B cell (primary cell): ENCODE measurements around the gene LRCH3. TPM values are rescaled to one million over a fixed set of nuclear protein-coding genes. Genes with fewer than 3 reads are reported as not detected.
"Not testable (repeated sequence)": the region's sequence is repeated elsewhere in the genome, so short reads cannot be mapped to it uniquely, and the experiment has no call there.

Experiments
- ATAC-seq: fragments of 200-7000 bp; cut with Tn5 transposase; one replicate; pipeline ENCODE4 v1.10.0; 2021; ENCODE audit warnings: low read depth, mild to moderate bottlenecking, moderate number of reproducible peaks, moderate library complexity
- CTCF ChIA-PET: fragments of 350-600 bp; sonication (Branson Sonifier 250); formaldehyde crosslinking; loops from one replicate; lab custom pipeline; 2021; ENCODE audit warnings: antibody characterized with exemption, inconsistent platforms; lab: Charles Lee
- POLR2A ChIA-PET: fragments of 350-600 bp; sonication (Branson Sonifier 250); formaldehyde crosslinking; loops from one replicate; lab custom pipeline; 2021; ENCODE audit warnings: antibody characterized with exemption; lab: Charles Lee
- DNase-seq: peaks from one replicate; pipeline ENCODE4 v3.0.0; 2013
- H2AFZ ChIP-seq: 2 replicates; pipeline ENCODE4 v1.6.1; 2012; ENCODE audit warnings: mild to moderate bottlenecking, low read depth, low read length; ENCODE audit not compliant: insufficient read depth, poor library complexity, severe bottlenecking
- H3K27ac ChIP-seq, 2 donors: 1 replicate in 1 of 2; 2 replicates in 1 of 2; pipeline ENCODE4 v1.5.1; 2012 to 2013; ENCODE audit warnings: low read length in 2 of 2, mild to moderate bottlenecking in 2 of 2, moderate library complexity in 1 of 2
- H3K27me3 ChIP-seq, 4 experiments: fragments of 200-600 bp in 1 of 4; sonication (generic) in 1 of 4; replicated peaks in 1 of 4; 1 replicate in 2 of 4; 2 replicates in 2 of 4; pipeline versions ENCODE4 v1.6.1 to v1.7.0; 2013 to 2016; ENCODE audit warnings: low read length in 3 of 4, mild to moderate bottlenecking in 2 of 4, mixed read lengths in 1 of 4, moderate library complexity in 1 of 4; ENCODE audit not compliant: insufficient read depth in 4 of 4, control insufficient read depth in 3 of 4; ENCODE audit errors: control extremely low read depth in 1 of 4
- H3K36me3 ChIP-seq, 2 experiments: replicated peaks in 1 of 2; 1 replicate in 1 of 2; 2 replicates in 1 of 2; pipeline versions ENCODE4 v1.6.1 to v1.7.1; 2013; ENCODE audit warnings: low read length in 1 of 2; ENCODE audit not compliant: insufficient read depth in 2 of 2, control insufficient read depth in 1 of 2; ENCODE audit errors: control extremely low read depth in 1 of 2, extremely low read depth in 1 of 2
- H3K4me1 ChIP-seq, 2 donors: fragments of 200-600 bp in 1 of 2; sonication (generic) in 1 of 2; 1 replicate in 1 of 2; 2 replicates in 1 of 2; pipeline versions ENCODE4 v1.5.1 to v1.6.1; 2013 to 2017; ENCODE audit warnings: low read length in 2 of 2; ENCODE audit not compliant: control insufficient read depth in 2 of 2, insufficient read depth in 2 of 2
- H3K4me2 ChIP-seq: replicated peaks from 2 replicates; pipeline ENCODE3; 2012; ENCODE audit warnings: mild to moderate bottlenecking, low read depth, low read length; ENCODE audit not compliant: poor library complexity, severe bottlenecking
- H3K4me3 ChIP-seq, 5 experiments: fragments of 200-600 bp in 1 of 5; sonication (generic) in 1 of 5; 1 replicate in 3 of 5; 2 replicates in 2 of 5; pipeline versions ENCODE4 v1.5.1 to v1.7.0; 2011 to 2016; ENCODE audit warnings: low read length in 4 of 5, mild to moderate bottlenecking in 4 of 5, low read depth in 2 of 5, control low read depth in 1 of 5, moderate library complexity in 1 of 5; ENCODE audit not compliant: insufficient read depth in 1 of 5; ENCODE audit errors: control extremely low read depth in 1 of 5, extremely low read depth in 1 of 5
- H3K79me2 ChIP-seq: fragments of 200-600 bp; sonication (generic); one replicate; pipeline ENCODE4 v1.6.0; 2016; ENCODE audit warnings: low read length; ENCODE audit not compliant: control insufficient read depth, insufficient read depth
- H3K9ac ChIP-seq: fragments of 200-600 bp; sonication (generic); 2 replicates; pipeline ENCODE4 v1.6.1; 2017; ENCODE audit warnings: mild to moderate bottlenecking, low read length, moderate library complexity
- H3K9me3 ChIP-seq, 3 donors: one replicate each; pipeline versions ENCODE4 v1.6.1 to v1.7.1; 2013; ENCODE audit warnings: low read length in 2 of 3; ENCODE audit not compliant: control insufficient read depth in 2 of 3, insufficient read depth in 1 of 3; ENCODE audit errors: control extremely low read depth in 1 of 3
- H4K20me1 ChIP-seq: 2 replicates; pipeline ENCODE4 v1.6.0; 2012; ENCODE audit warnings: mild to moderate bottlenecking, low read length; ENCODE audit not compliant: insufficient read depth, control insufficient read depth, poor library complexity, severe bottlenecking
- H3K27ac Mint-ChIP-seq: one replicate; pipeline ENCODE4 v1.8.0; 2021; ENCODE audit warnings: mixed read lengths
- H3K27me3 Mint-ChIP-seq: one replicate; pipeline ENCODE4 v1.8.0; 2021; ENCODE audit warnings: mixed read lengths
- H3K4me1 Mint-ChIP-seq: one replicate; pipeline ENCODE4 v1.8.0; 2021; ENCODE audit warnings: mixed read lengths
- H3K4me3 Mint-ChIP-seq: one replicate; pipeline ENCODE4 v1.8.0; 2021; ENCODE audit warnings: mixed read lengths
- H3K9me3 Mint-ChIP-seq: one replicate; pipeline ENCODE4 v1.8.0; 2022; ENCODE audit warnings: mixed read lengths; ENCODE audit not compliant: insufficient read depth
- EZH2 ChIP-seq: IDR thresholded peaks from 2 replicates; pipeline ENCODE4 v1.6.1; 2012; ENCODE audit warnings: borderline replicate concordance, low read depth, mild to moderate bottlenecking, moderate library complexity, low read length; ENCODE audit not compliant: insufficient read depth, poor library complexity, severe bottlenecking
- WGBS: methylation state at CpG from one replicate; pipeline ENCODE4 v1.1.5; 2013; ENCODE audit warnings: missing lambda C conversion rate; ENCODE audit not compliant: insufficient coverage; 5-methylcytosine and 5-hydroxymethylcytosine counted together
- intact Hi-C: fragments of 100-400 bp; cut with micrococcal nuclease; formaldehyde crosslinking; loops from one replicate; pipeline ENCODE4 v1.10.0; 2022
- polyA plus RNA-seq: library from polyadenylated mRNA; depleted of rRNA; stranded (reverse); fragments of >200 nt; gene quantifications from 2 replicates; pipeline ENCODE4 v1.2.3, GENCODE V29; 2012
- total RNA-seq, 2 donors: library from RNA; stranded (reverse); fragments of 120-200 nt in 1 of 2; gene quantifications; 1 replicate in 1 of 2; 2 replicates in 1 of 2; pipeline versions ENCODE4 v1.2.3 to v1.2.4, GENCODE V29; 2013 to 2022
- TF ChIP-seq, protein P1 (sequence below): fragments of 200-600 bp; IDR thresholded peaks from one replicate; pipeline ENCODE4 v1.8.0; 2022; ENCODE audit warnings: antibody characterized with exemption, mild to moderate bottlenecking

LRCH3 gene
- total and polyA plus RNA-seq, 2 donors (not counting 1 experiment from before 2014, with no cell fraction given), result 30.1 to 136 TPM

- Mint-ChIP-seq H3K27me3 (no peaks in the 10 kb centered on the region), H3K4me1 (peaks cover 8% of the 10 kb centered on the region), H3K4me3 (no peak overlapping the region), H3K27ac (no peak overlapping the region), H3K9me3 (no peaks in the 10 kb centered on the region)
- H3K36me3 ChIP-seq, result no peaks in the 10 kb centered on the region
- no peaks in the 10 kb centered on the region for H3K79me2 ChIP-seq
- H3K4me3 ChIP-seq, result no peak overlapping the region
- no peaks in the 10 kb centered on the region for H4K20me1 ChIP-seq
- no peak for ATAC-seq
- POLR2A ChIA-PET, result no interaction called here
- H3K9me3 ChIP-seq, result no peaks in the 10 kb centered on the region
- no CpG with 5 or more reads among the region's 2 CpGs for WGBS
- TF ChIP-seq EZH2, result no peak
- TF ChIP-seq, protein P1, sequence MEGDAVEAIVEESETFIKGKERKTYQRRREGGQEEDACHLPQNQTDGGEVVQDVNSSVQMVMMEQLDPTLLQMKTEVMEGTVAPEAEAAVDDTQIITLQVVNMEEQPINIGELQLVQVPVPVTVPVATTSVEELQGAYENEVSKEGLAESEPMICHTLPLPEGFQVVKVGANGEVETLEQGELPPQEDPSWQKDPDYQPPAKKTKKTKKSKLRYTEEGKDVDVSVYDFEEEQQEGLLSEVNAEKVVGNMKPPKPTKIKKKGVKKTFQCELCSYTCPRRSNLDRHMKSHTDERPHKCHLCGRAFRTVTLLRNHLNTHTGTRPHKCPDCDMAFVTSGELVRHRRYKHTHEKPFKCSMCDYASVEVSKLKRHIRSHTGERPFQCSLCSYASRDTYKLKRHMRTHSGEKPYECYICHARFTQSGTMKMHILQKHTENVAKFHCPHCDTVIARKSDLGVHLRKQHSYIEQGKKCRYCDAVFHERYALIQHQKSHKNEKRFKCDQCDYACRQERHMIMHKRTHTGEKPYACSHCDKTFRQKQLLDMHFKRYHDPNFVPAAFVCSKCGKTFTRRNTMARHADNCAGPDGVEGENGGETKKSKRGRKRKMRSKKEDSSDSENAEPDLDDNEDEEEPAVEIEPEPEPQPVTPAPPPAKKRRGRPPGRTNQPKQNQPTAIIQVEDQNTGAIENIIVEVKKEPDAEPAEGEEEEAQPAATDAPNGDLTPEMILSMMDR, result no peak
- no peak overlapping the region for H2AFZ ChIP-seq
- CTCF ChIA-PET, result interaction anchor here (0.9 to 1.0 kb wide), 2 partner anchors 11 to 30 kb away, joined by 3 to 5 read pairs; no protein-coding TSS in a partner anchor
- H3K9ac ChIP-seq, result no peak overlapping the region
- intact Hi-C loops, result loop anchor here (10.0 kb wide), 1 partner anchor 178 kb away; no protein-coding TSS in a partner anchor
- no peaks in the 10 kb centered on the region for H3K27me3 ChIP-seq
- H3K4me1 ChIP-seq, result peaks cover 0 to 7% of the 10 kb centered on the region in 2 donors
- H3K4me2 ChIP-seq, result no peak overlapping the region
- no peak for DNase-seq
- no peak overlapping the region for H3K27ac ChIP-seq
Observed at GRCh38 chr3:197907196-197907595, 116.1 kb downstream of the LRCH3 start.

DNA sequence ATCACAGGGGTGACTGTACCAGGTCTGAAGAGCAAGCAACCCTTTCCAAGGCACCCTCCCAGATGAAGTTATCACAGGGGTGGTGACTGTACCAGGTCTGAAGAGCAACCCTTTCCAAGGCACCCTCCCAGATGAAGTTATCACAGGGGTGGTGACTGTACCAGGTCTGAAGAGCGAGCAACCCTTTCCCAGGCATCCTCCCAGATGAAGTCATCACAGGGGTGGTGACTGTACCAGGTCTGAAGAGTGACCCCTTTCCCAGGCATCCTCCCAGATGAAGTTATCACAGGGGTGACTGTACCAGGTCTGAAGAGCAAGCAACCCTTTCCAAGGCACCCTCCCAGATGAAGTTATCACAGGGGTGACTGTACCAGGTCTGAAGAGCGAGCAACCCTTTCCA, 117.5 kb downstream of the LRCH3 start:
- CTCF ChIA-PET, H3K9me3 ChIP-seq, H3K4me3 Mint-ChIP-seq, H3K4me3 ChIP-seq, H3K4me2 ChIP-seq, H3K9me3 Mint-ChIP-seq, H2AFZ ChIP-seq, ATAC-seq, POLR2A ChIA-PET, H3K79me2 ChIP-seq, H3K36me3 ChIP-seq, H3K27ac Mint-ChIP-seq, H3K27ac ChIP-seq, H4K20me1 ChIP-seq, DNase-seq, H3K9ac ChIP-seq, H3K27me3 Mint-ChIP-seq, H3K27me3 ChIP-seq, H3K4me1 ChIP-seq, H3K4me1 Mint-ChIP-seq: not testable (repeated sequence)
- whole genome bisulfite sequencing, result 95% methylated on average over 2 of the region's 2 CpGs
- intact Hi-C loops, result loop anchor here (10.0 kb wide), 1 partner anchor 176 kb away; no protein-coding TSS in a partner anchor
